GM19468 (cell line): Measurements from ENCODE around the gene GGACT.

Experiments
- ATAC-seq: cut with Tn5 transposase; IDR thresholded peaks from one replicate; pipeline ENCODE4 v1.9.1; 2021; ENCODE audit warnings: mild to moderate bottlenecking, moderate library complexity, moderate number of reproducible peaks; ENCODE audit not compliant: unreplicated experiment; ENCODE audit errors: extremely low read depth

Gene GGACT

GRCh38 chr13:100518394-100519062 is 70.1 kb downstream of the GGACT start:
- no peak for ATAC-seq

- ATAC-seq, result no peak
Observed at GRCh38 chr13:100517728-100518127, 70.9 kb downstream of the GGACT start.

GRCh38 chr13:100517135-100517534 is 71.5 kb downstream of the GGACT start:
- ATAC-seq, result no peak

GRCh38 chr13:100515410-100515800 is 73.2 kb downstream of the GGACT start:
- ATAC-seq, result no peak

GRCh38 chr13:100514788-100515409 is 73.7 kb downstream of the GGACT start:
- peak; percentile 58 for ATAC-seq

- ATAC-seq, result no peak
Observed at GRCh38 chr13:100513987-100514670, 74.5 kb downstream of the GGACT start.

GRCh38 chr13:100513171-100513570 is 75.4 kb downstream of the GGACT start:
- ATAC-seq, result no peak

- no peak for ATAC-seq
Observed at GRCh38 chr13:100512422-100512821, 76.2 kb downstream of the GGACT start.

- ATAC-seq, result no peak
Observed at GRCh38 chr13:100511466-100511865, 77.1 kb downstream of the GGACT start.

- no peak for ATAC-seq
Observed at GRCh38 chr13:100510208-100510957, 78.2 kb downstream of the GGACT start.

GRCh38 chr13:100508996-100509395 is 79.6 kb downstream of the GGACT start:
- no peak for ATAC-seq

- no peak for ATAC-seq
Observed at GRCh38 chr13:100508455-100508854, 80.1 kb downstream of the GGACT start.

GRCh38 chr13:100506600-100507422 is 81.8 kb downstream of the GGACT start:
- no peak for ATAC-seq

GRCh38 chr13:100506154-100506553 is 82.4 kb downstream of the GGACT start:
- no peak for ATAC-seq

- no peak for ATAC-seq
Observed at GRCh38 chr13:100503622-100504021, 85.0 kb downstream of the GGACT start.

GRCh38 chr13:100502446-100502845 is 86.1 kb downstream of the GGACT start:
- ATAC-seq, result no peak

GRCh38 chr13:100497389-100497788 is 91.2 kb downstream of the GGACT start:
- ATAC-seq, result no peak

GRCh38 chr13:100495455-100495854 is 93.1 kb downstream of the GGACT start:
- no peak for ATAC-seq

GRCh38 chr13:100493418-100493817 is 95.2 kb downstream of the GGACT start:
- ATAC-seq, result no peak
